SK-N-DZ (cell line): ENCODE results near the gene ECM1.
A peak's percentile ranks its signal among the peaks of the same experiment; 100 is the strongest.

Experiments
- DNase-seq: peaks from one replicate; pipeline ENCODE4 v3.0.0-alpha.2; 2015; ENCODE audit warnings: low spot score

ECM1 gene

DNA sequence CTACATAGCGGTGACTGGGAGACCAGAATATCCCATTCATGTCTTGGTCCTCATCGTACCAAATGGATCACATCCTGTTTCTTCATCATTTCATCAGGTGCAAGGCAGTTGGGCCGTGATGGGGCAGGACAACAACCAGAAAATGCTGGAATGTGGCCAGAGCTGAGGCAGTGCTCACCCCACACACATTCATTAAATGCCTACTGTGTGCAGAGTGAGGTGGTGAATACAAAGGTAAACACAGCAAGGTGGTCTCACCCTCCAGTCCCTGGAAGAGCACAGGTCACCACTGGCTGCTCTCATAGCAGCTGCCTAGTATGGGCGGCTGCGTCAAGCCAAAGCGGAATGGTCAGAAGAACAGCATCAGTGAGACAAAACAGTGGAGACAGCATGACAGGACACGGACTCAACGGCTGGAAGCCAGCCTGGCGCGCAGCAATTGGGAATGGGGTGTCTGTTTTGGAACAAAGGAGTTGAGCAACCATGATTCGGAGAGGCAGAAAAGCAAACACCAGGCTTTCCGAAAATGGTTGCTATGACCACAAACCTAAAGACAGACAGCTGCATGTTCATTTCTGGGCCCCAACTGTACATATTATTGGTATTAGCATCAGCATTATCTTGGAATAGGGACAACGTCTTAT, 35.7 kb downstream of the ECM1 start:
- DNase-seq, result peak; percentile 55

DNA sequence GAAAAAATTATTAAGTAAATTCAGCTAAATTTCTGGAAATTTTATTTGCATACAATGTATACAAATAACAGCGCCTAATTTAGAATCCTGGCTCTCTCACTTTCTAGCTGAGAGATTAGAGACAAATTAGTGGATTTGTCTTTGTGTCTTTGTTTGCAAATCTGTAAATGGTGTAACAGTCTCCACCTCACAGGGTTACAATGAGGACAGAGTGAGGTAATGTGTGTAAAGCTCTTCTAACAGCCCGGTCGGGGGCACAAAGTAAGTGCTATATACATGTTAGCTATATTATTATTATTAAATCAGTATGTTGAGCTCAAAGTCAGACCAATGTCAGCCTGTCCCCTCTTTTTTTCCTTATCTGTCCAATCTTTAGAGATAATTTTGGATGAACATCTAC, 36.3 kb downstream of the ECM1 start:
- DNase-seq, result no peak

GRCh38 chr1:150545486-150546032, 37.6 kb downstream of the ECM1 start:
- DNase-seq, result no peak

DNA sequence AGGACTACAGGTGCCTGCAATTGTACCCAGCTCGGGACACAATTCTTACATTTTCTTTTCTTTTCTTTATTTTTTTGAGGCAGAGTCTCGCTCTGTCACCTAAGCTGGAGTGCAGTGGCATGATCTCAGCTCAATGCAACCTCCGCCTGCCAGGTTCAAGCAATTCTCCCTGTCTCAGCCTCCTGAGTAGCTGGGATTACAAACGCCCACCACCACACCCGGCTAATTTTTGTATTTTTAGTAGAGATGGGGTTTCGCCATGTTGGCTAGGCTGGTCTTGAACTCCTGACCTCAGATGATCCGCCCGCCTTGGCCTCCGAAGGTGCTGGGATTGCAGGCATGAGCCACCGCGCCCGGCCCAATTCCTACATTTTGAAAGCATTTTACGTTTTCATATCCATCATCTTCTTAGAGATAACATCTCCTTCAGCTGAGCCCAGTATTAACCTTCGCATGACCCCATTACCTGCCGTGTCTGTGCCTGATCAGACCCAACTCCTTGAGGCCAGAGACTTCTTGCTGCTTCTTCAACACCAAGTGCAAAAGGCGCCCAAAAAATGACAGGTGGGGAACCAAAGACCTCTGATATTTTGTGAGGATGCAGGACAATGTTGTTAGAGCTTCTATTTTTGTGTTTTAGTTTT, 38.5 kb downstream of the ECM1 start:
- peak; percentile 55 for DNase-seq

- DNase-seq, result no peak
Measured at GRCh38 chr1:150548324-150548631, 40.4 kb downstream of the ECM1 start.

GRCh38 chr1:150548632-150549495, 41.0 kb downstream of the ECM1 start, which contains the start of gene ADAMTSL4:
Gene ADAMTSL4 (plus strand): TSS chr1:150549408. CDS start chr1:150552289, 2,881 bp downstream.
- DNase-seq, result peak; percentile 76

GRCh38 chr1:150549496-150550221, 41.8 kb downstream of the ECM1 start:
- DNase-seq, result no peak

DNA sequence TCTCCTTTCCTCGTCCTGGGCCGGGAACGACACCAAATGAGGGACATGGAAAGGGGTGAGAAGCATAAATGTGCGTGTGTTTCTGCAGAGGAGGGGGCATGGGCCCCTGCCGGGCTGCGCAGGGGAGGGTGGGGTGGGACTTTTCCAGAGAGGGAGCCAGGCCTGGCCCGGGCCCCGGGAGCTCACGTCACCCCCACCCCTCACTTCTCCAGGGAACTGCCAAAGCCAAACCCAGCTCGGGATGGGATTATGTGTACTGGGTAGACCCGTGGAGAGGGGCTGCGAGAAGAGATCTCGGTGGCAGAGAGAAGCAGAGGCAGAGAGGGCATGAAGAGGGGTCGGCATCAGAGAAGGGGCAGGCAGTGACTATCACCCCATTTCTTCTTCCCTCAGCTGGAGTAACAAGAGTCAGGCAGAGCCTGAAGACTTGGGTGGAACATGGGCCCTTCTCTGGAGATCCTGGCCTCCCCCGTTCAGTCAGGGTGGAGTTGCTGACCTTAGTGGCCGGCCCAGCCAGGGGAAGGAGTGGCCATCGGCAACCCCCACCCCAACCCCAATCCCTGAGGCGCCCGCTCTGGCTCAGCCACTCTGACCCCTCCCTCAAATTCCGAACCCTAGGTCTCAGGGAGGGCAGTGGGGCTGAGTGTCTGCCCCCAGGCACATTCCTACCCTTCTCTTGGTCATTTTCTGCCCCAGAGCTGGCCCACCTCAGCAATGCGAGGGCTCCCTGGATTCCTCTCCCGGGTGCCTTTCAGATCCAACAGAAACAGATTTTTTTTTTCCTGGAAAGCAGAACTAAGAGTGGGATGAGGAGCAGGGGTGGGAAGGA, 42.5 kb downstream of the ECM1 start:
- DNase-seq, result no peak

DNA sequence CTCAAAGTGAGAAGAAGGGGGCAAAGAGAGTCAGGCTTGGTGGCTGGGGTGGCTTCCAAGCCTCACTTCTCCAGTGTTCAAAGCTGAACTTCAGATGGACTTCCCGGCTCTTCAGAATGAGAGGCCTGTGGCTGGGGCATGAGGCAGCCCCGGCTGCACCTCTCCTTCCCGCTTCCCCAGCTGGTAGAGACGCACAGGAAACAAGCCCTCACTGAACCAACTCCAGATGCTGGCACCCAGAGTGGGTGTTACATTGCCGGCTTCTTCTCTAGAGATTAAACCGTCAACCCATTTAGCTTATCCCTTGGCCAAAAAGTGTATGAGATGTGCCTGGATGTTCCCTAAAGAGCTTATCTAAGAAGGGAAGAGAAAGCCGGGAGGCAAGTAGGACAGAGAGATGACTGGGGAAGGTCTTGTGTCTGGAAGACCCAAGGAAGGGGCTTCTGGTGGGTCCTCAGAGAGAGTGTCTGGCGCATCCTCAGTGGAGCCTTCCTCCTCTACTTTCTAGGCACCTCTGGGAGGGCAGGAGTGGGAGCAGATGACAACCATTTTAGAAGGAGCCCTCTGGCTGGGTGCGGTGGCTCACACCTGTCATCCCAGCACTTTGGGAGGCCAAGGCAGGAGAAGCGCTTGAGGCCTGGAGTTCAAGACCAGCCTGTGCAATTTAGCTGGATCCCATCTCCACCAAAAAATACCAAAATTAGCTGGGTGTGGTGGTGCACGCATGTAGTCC, 43.3 kb downstream of the ECM1 start:
- no peak for DNase-seq

- DNase-seq, result no peak
Measured at GRCh38 chr1:150551784-150552127, 43.8 kb downstream of the ECM1 start.

DNA sequence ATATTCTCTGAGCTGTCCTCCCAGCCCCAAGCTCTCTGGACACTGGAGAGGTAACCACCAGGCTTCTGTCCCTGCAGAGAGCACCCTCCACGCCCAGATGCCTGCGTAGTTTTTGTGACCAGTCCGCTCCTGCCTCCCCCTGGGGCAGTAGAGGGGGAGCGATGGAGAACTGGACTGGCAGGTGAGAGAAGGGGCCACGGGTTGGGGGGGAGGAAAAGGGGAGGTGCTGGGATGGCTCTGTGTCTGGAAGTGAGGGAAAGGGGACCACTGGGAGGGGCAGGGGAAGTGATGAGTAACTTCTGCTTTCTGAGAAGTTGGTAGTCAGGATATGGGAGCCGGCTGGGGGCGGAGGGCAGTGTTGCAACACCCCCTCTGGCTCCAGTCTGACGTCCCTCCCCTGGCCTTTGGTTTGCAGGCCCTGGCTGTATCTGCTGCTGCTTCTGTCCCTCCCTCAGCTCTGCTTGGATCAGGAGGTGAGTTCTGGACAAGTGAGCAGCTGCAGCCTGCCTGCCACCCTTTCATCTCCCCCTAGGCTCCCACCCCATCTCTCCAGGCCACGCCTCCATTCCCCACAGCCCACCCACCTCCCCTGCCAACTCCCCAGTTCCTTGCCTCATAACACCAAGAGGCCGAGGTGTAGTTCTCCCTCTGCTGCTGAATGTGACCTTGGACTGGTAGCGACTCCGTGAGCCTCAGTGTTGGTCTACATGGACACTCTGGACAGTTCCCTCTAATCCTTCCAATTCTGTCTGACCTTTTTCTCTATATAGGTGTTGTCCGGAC, 44.4 kb downstream of the ECM1 start:
- DNase-seq, result peak; percentile 66

DNA sequence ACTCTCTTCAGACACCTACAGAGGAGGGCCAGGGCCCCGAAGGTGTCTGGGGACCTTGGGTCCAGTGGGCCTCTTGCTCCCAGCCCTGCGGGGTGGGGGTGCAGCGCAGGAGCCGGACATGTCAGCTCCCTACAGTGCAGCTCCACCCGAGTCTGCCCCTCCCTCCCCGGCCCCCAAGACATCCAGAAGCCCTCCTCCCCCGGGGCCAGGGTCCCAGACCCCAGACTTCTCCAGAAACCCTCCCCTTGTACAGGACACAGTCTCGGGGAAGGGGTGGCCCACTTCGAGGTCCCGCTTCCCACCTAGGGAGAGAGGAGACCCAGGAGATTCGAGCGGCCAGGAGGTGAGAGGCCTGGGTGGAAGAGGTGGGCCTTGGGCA, 45.0 kb downstream of the ECM1 start:
- DNase-seq, result no peak

- no peak for DNase-seq
Measured at GRCh38 chr1:150553392-150554085, 45.6 kb downstream of the ECM1 start.

- no peak for DNase-seq
Measured at GRCh38 chr1:150554086-150554452, 46.2 kb downstream of the ECM1 start.

- DNase-seq, result no peak
Measured at GRCh38 chr1:150555198-150555970, 47.5 kb downstream of the ECM1 start.

GRCh38 chr1:150555971-150556865, 48.3 kb downstream of the ECM1 start:
- no peak for DNase-seq

- DNase-seq, result no peak
Measured at GRCh38 chr1:150557065-150557600, 49.2 kb downstream of the ECM1 start.
